Progenitor cell of endocrine pancreas (in vitro differentiated cells): ENCODE results near the gene DOC2A. TPM values are rescaled to one million over a fixed set of nuclear protein-coding genes. Genes with fewer than 3 reads are reported as not detected.

Source experiments
- DNase-seq: peaks from one replicate; pipeline ENCODE4 v3.0.0; 2021; ENCODE audit warnings: low spot score; ENCODE audit not compliant: unreplicated experiment
- H3K27ac Mint-ChIP-seq: 2 replicates; pipeline ENCODE4 v1.8.0; 2021; ENCODE audit warnings: mild to moderate bottlenecking, moderate library complexity, mixed read lengths
- H3K27me3 Mint-ChIP-seq: 2 replicates; pipeline ENCODE4 v1.8.0; 2021; ENCODE audit warnings: mixed read lengths
- H3K36me3 Mint-ChIP-seq: 2 replicates; pipeline ENCODE4 v1.8.0; 2022; ENCODE audit warnings: mixed read lengths; ENCODE audit not compliant: insufficient read depth
- H3K4me1 Mint-ChIP-seq: 2 replicates; pipeline ENCODE4 v1.8.0; 2021; ENCODE audit warnings: low read depth, mixed read lengths
- H3K4me3 Mint-ChIP-seq: 2 replicates; pipeline ENCODE4 v1.8.0; 2021; ENCODE audit warnings: low read depth, mild to moderate bottlenecking, moderate library complexity, mixed read lengths
- H3K9me3 Mint-ChIP-seq: 2 replicates; pipeline ENCODE4 v1.8.0; 2021; ENCODE audit warnings: low read depth, mixed read lengths
- total RNA-seq: library from RNA; stranded (reverse); gene quantifications from 2 replicates; pipeline ENCODE4 v1.2.1, GENCODE V29; 2021
- TF ChIP-seq, protein P1 (sequence below): fragments of 200-600 bp; sonication (generic); IDR thresholded peaks from one replicate; pipeline ENCODE4 v1.5.0; 2021; ENCODE audit warnings: antibody characterized with exemption, mild to moderate bottlenecking; ENCODE audit not compliant: unreplicated experiment

The DOC2A gene
- total RNA-seq, 1 donor from 2014 or later: 5.0 TPM

GRCh38 chr16:29978564-29979270 lies 32.1 kb downstream of the DOC2A start:
- H3K27me3 Mint-ChIP-seq: no peaks in the 10 kb centered on the region
- TF ChIP-seq, protein P1, sequence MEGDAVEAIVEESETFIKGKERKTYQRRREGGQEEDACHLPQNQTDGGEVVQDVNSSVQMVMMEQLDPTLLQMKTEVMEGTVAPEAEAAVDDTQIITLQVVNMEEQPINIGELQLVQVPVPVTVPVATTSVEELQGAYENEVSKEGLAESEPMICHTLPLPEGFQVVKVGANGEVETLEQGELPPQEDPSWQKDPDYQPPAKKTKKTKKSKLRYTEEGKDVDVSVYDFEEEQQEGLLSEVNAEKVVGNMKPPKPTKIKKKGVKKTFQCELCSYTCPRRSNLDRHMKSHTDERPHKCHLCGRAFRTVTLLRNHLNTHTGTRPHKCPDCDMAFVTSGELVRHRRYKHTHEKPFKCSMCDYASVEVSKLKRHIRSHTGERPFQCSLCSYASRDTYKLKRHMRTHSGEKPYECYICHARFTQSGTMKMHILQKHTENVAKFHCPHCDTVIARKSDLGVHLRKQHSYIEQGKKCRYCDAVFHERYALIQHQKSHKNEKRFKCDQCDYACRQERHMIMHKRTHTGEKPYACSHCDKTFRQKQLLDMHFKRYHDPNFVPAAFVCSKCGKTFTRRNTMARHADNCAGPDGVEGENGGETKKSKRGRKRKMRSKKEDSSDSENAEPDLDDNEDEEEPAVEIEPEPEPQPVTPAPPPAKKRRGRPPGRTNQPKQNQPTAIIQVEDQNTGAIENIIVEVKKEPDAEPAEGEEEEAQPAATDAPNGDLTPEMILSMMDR: no peak
- no peaks in the 10 kb centered on the region for H3K9me3 Mint-ChIP-seq
- H3K4me3 Mint-ChIP-seq: no peak overlapping the region
- H3K4me1 Mint-ChIP-seq: peaks cover 22% of the 10 kb centered on the region
- H3K27ac Mint-ChIP-seq: no peak overlapping the region
- no peak for DNase-seq
- H3K36me3 Mint-ChIP-seq: peaks cover 13% of the 10 kb centered on the region

GRCh38 chr16:29978081-29978480 lies 32.7 kb downstream of the DOC2A start:
- peaks cover 13% of the 10 kb centered on the region for H3K36me3 Mint-ChIP-seq
- no peak overlapping the region for H3K27ac Mint-ChIP-seq
- TF ChIP-seq, protein P1: no peak
- no peak for DNase-seq
- peaks cover 2% of the 10 kb centered on the region for H3K9me3 Mint-ChIP-seq
- no peak overlapping the region for H3K4me3 Mint-ChIP-seq
- H3K27me3 Mint-ChIP-seq: no peaks in the 10 kb centered on the region
- peaks cover 22% of the 10 kb centered on the region for H3K4me1 Mint-ChIP-seq

- Mint-ChIP-seq H3K36me3 (peaks cover 16% of the 10 kb centered on the region), H3K4me3 (peak overlapping the region; percentile 41), H3K27me3 (no peaks in the 10 kb centered on the region), H3K4me1 (peaks cover 22% of the 10 kb centered on the region), H3K27ac (no peak overlapping the region), H3K9me3 (peaks cover 6% of the 10 kb centered on the region)
- no peak for DNase-seq
- TF ChIP-seq, protein P1: no peak
Measured at GRCh38 chr16:29977063-29977825, 33.6 kb downstream of the DOC2A start.

GRCh38 chr16:29975811-29976511 lies 34.9 kb downstream of the DOC2A start:
- DNase-seq: no peak
- TF ChIP-seq, protein P1: no peak
- H3K27me3 Mint-ChIP-seq: no peaks in the 10 kb centered on the region
- H3K27ac Mint-ChIP-seq: peak overlapping the region; percentile 43
- peaks cover 22% of the 10 kb centered on the region for H3K36me3 Mint-ChIP-seq
- H3K9me3 Mint-ChIP-seq: peaks cover 6% of the 10 kb centered on the region
- peak overlapping the region; percentile 95 for H3K4me3 Mint-ChIP-seq
- peaks cover 22% of the 10 kb centered on the region for H3K4me1 Mint-ChIP-seq

- DNase-seq: no peak
- H3K27ac Mint-ChIP-seq: peak overlapping the region; percentile 27
- H3K4me3 Mint-ChIP-seq: peak overlapping the region; percentile 95
- TF ChIP-seq, protein P1: no peak
- H3K9me3 Mint-ChIP-seq: peaks cover 6% of the 10 kb centered on the region
- no peaks in the 10 kb centered on the region for H3K27me3 Mint-ChIP-seq
- peaks cover 22% of the 10 kb centered on the region for H3K4me1 Mint-ChIP-seq
- peaks cover 19% of the 10 kb centered on the region for H3K36me3 Mint-ChIP-seq
Measured at GRCh38 chr16:29975134-29975538, 35.7 kb downstream of the DOC2A start.
